GM19395 (cell line): ENCODE measurements around the gene LHX1.

ENCODE experiments used
- ATAC-seq: cut with Tn5 transposase; IDR thresholded peaks from one replicate; pipeline ENCODE4 v1.9.1; 2021; ENCODE audit warnings: mild to moderate bottlenecking, moderate library complexity; ENCODE audit not compliant: unreplicated experiment

LHX1 gene

GRCh38 chr17:36937001-36937958 lies at the start of gene LHX1:
Gene LHX1, plus strand, starts transcription at chr17:36937475. Its CDS starts 723 bp downstream, at chr17:36938198.
- ATAC-seq, result no peak

GRCh38 chr17:36888236-36888951 lies 48.9 kb upstream of the LHX1 start:
- ATAC-seq, result no peak

GRCh38 chr17:36889770-36890349 lies 47.4 kb upstream of the LHX1 start:
- no peak for ATAC-seq

- ATAC-seq, result no peak
These were observed 46.7 kb upstream of the LHX1 start for GRCh38 chr17:36890398-36891168.

GRCh38 chr17:36892112-36892838 lies 45.0 kb upstream of the LHX1 start:
- ATAC-seq, result no peak

GRCh38 chr17:36894177-36894576 lies 43.1 kb upstream of the LHX1 start:
- ATAC-seq, result no peak

- no peak for ATAC-seq
These were observed 42.4 kb upstream of the LHX1 start for GRCh38 chr17:36894925-36895324.

GRCh38 chr17:36899250-36900159 lies 37.8 kb upstream of the LHX1 start:
- no peak for ATAC-seq

- ATAC-seq, result no peak
These were observed 37.1 kb upstream of the LHX1 start for GRCh38 chr17:36900160-36900512.

GRCh38 chr17:36901506-36901905 lies 35.8 kb upstream of the LHX1 start:
- no peak for ATAC-seq

GRCh38 chr17:36907407-36907806 lies 29.9 kb upstream of the LHX1 start:
- no peak for ATAC-seq

- no peak for ATAC-seq
These were observed 26.8 kb upstream of the LHX1 start for GRCh38 chr17:36910513-36910912.

- ATAC-seq, result no peak
These were observed 26.3 kb upstream of the LHX1 start for GRCh38 chr17:36911001-36911400.

GRCh38 chr17:36913132-36913531 lies 24.1 kb upstream of the LHX1 start:
- no peak for ATAC-seq

- ATAC-seq, result no peak
These were observed 19.0 kb upstream of the LHX1 start for GRCh38 chr17:36918211-36918691.

GRCh38 chr17:36919407-36919968 lies 17.8 kb upstream of the LHX1 start:
- no peak for ATAC-seq

GRCh38 chr17:36920032-36921005 lies 17.0 kb upstream of the LHX1 start:
- no peak for ATAC-seq
